OCI-LY3 (cell line): ENCODE data around the gene B4GALT1.

Experiments
- H2AFZ ChIP-seq: fragments of 200-600, 300-600 bp; shearing (Covaris generic); 2 replicates; pipeline ENCODE4 v1.6.0; 2014; ENCODE audit warnings: antibody characterized with exemption, low read depth, low read length
- H3K27ac ChIP-seq: fragments of 200-600, 300-600 bp; sonication (generic); 2 replicates; pipeline ENCODE4 v1.5.1; 2014; ENCODE audit warnings: mild to moderate bottlenecking, low read length, moderate library complexity, mixed read lengths
- H3K27me3 ChIP-seq: fragments of 200-600, 300-600 bp; sonication (generic); 2 replicates; pipeline ENCODE4 v1.6.1; 2014; ENCODE audit warnings: low read depth, low read length, mixed read lengths
- H3K36me3 ChIP-seq: fragments of 200-600, 300-600 bp; sonication (generic); replicated peaks from 2 replicates; pipeline ENCODE3; 2014; ENCODE audit warnings: low read depth, low read length, mixed read lengths
- H3K4me1 ChIP-seq: fragments of 300-600, 200-600 bp; sonication (generic); 2 replicates; pipeline ENCODE4 v1.6.1; 2014; ENCODE audit warnings: low read length, mixed read lengths
- H3K4me2 ChIP-seq: fragments of 200-600, 300-600 bp; sonication (generic); 2 replicates; pipeline ENCODE4 v1.6.1; 2014; ENCODE audit warnings: low read length, mixed read lengths
- H3K4me3 ChIP-seq: fragments of 300-600, 200-600 bp; sonication (generic); 2 replicates; pipeline ENCODE4 v1.5.1; 2014; ENCODE audit warnings: antibody characterized with exemption, mild to moderate bottlenecking, low read length, moderate library complexity
- H3K79me2 ChIP-seq: fragments of 300-600, 200-600 bp; shearing (Covaris generic); 2 replicates; pipeline ENCODE4 v1.6.1; 2014; ENCODE audit warnings: mild to moderate bottlenecking, low read length, mixed read lengths
- H3K9ac ChIP-seq: fragments of 300-600, 200-600 bp; shearing (Covaris generic); 2 replicates; pipeline ENCODE4 v1.6.0; 2014; ENCODE audit warnings: mild to moderate bottlenecking, low read length, moderate library complexity
- H3K9me3 ChIP-seq: fragments of 200-600, 300-600 bp; shearing (Covaris generic); 2 replicates; pipeline ENCODE4 v1.6.1; 2014; ENCODE audit warnings: low read length, mixed read lengths; ENCODE audit not compliant: insufficient read depth
- H4K20me1 ChIP-seq: fragments of 200-600, 300-600 bp; sonication (generic); 2 replicates; pipeline ENCODE4 v1.6.1; 2016; ENCODE audit warnings: low read length, mixed read lengths; ENCODE audit not compliant: insufficient read depth
- CTCF ChIP-seq: fragments of 200-600, 300-600 bp; sonication (generic); IDR thresholded peaks from 2 replicates; pipeline ENCODE4 v1.5.1; 2014; ENCODE audit warnings: antibody characterized with exemption, low read length, low read depth
- EZH2phosphoT487 ChIP-seq: fragments of 200-600 bp; shearing (Covaris generic); IDR thresholded peaks from 2 replicates; pipeline ENCODE4 v1.6.1; 2018; ENCODE audit warnings: antibody characterized with exemption, mixed run types, low read depth

The B4GALT1 gene

GRCh38 chr9:33209394-33209793 is 42.3 kb upstream of the B4GALT1 start:
- Histone ChIP-seq H3K36me3 (no peaks in the 10 kb centered on the region), H2AFZ (no peak overlapping the region), H3K9me3 (no peaks in the 10 kb centered on the region), H3K4me2 (no peak overlapping the region), H3K4me3 (no peak overlapping the region), H3K4me1 (no peaks in the 10 kb centered on the region), H3K27ac (no peak overlapping the region), H3K9ac (no peak overlapping the region), H4K20me1 (no peaks in the 10 kb centered on the region), H3K79me2 (no peaks in the 10 kb centered on the region), H3K27me3 (peaks cover 10% of the 10 kb centered on the region)
- TF ChIP-seq CTCF, result no peak
- TF ChIP-seq EZH2phosphoT487, result no peak

- no peaks in the 10 kb centered on the region for H4K20me1 ChIP-seq
- no peak for TF ChIP-seq EZH2phosphoT487
- TF ChIP-seq CTCF, result no peak
- no peaks in the 10 kb centered on the region for H3K9me3 ChIP-seq
- H3K36me3 ChIP-seq, result no peaks in the 10 kb centered on the region
- no peak overlapping the region for H3K27ac ChIP-seq
- peak overlapping the region; percentile 22; the same call in 1 of the 2 replicates for H3K9ac ChIP-seq
- H2AFZ ChIP-seq, result peak overlapping the region; percentile 76; the same call in 1 of the 2 replicates
- peak overlapping the region; percentile 83 for H3K4me2 ChIP-seq
- H3K4me3 ChIP-seq, result peak overlapping the region; percentile 66
- H3K4me1 ChIP-seq, result peaks cover 21% of the 10 kb centered on the region
- no peaks in the 10 kb centered on the region for H3K79me2 ChIP-seq
- peaks cover 19% of the 10 kb centered on the region for H3K27me3 ChIP-seq
Observed at GRCh38 chr9:33202552-33203201, 35.5 kb upstream of the B4GALT1 start.

- H4K20me1 ChIP-seq, result no peaks in the 10 kb centered on the region
- peak overlapping the region; percentile 76; the same call in 1 of the 2 replicates for H2AFZ ChIP-seq
- peaks cover 19% of the 10 kb centered on the region for H3K27me3 ChIP-seq
- H3K27ac ChIP-seq, result no peak overlapping the region
- no peaks in the 10 kb centered on the region for H3K36me3 ChIP-seq
- peak overlapping the region; percentile 66 for H3K4me3 ChIP-seq
- peaks cover 21% of the 10 kb centered on the region for H3K4me1 ChIP-seq
- TF ChIP-seq EZH2phosphoT487, result no peak
- no peak for TF ChIP-seq CTCF
- H3K79me2 ChIP-seq, result no peaks in the 10 kb centered on the region
- H3K9ac ChIP-seq, result 0 out of 2 replicates have a peak overlapping the region, but pooled peaks have one; percentile 8
- H3K9me3 ChIP-seq, result no peaks in the 10 kb centered on the region
- peak overlapping the region; percentile 83 for H3K4me2 ChIP-seq
Observed at GRCh38 chr9:33202018-33202417, 34.9 kb upstream of the B4GALT1 start.

- Histone ChIP-seq H3K36me3 (no peaks in the 10 kb centered on the region), H4K20me1 (no peaks in the 10 kb centered on the region), H2AFZ (no peak overlapping the region), H3K4me3 (no peak overlapping the region), H3K79me2 (no peaks in the 10 kb centered on the region), H3K9ac (no peak overlapping the region), H3K9me3 (no peaks in the 10 kb centered on the region), H3K4me1 (peaks cover 16% of the 10 kb centered on the region), H3K27ac (no peak overlapping the region), H3K27me3 (0 out of 2 replicates have a peak, but pooled peaks cover under 1% of the 10 kb centered on the region), H3K4me2 (no peak overlapping the region)
- no peak for TF ChIP-seq EZH2phosphoT487
- no peak for TF ChIP-seq CTCF
Observed at GRCh38 chr9:33198165-33198564, 31.0 kb upstream of the B4GALT1 start.
